Sigmoid colon (tissue), 7 donors: ENCODE results near the gene ELP4. TPM values are rescaled to one million over a fixed set of nuclear protein-coding genes. Genes with fewer than 3 reads are reported as not detected.

Source experiments
- DNase-seq: peaks from one replicate; pipeline ENCODE4 v3.0.0-alpha.2; 2019
- H3K27ac ChIP-seq, 4 donors: fragments of 200-600 bp; sonication (generic); one replicate each; pipeline ENCODE4 v1.5.1; 2016 to 2019; ENCODE audit warnings: mild to moderate bottlenecking in 1 of 4
- H3K27me3 ChIP-seq, 3 donors: fragments of 200-600 bp; sonication (generic); one replicate each; pipeline ENCODE4 v1.5.1; 2019; ENCODE audit warnings: mild to moderate bottlenecking in 1 of 3
- H3K36me3 ChIP-seq, 4 donors: fragments of 200-600 bp; sonication (generic); one replicate each; pipeline ENCODE4 v1.5.1; 2016 to 2019
- H3K4me1 ChIP-seq, 4 donors: fragments of 200-600 bp; sonication (generic); one replicate each; pipeline ENCODE4 v1.5.1; 2017 to 2019
- H3K4me3 ChIP-seq, 4 donors: fragments of 200-600 bp; sonication (generic); one replicate each; pipeline ENCODE4 v1.5.1; 2017 to 2019; ENCODE audit warnings: mild to moderate bottlenecking in 2 of 4, moderate library complexity in 1 of 4
- H3K9me3 ChIP-seq, 4 donors: fragments of 200-600 bp in 3 of 4; sonication (generic) in 3 of 4; one replicate each; pipeline versions ENCODE4 v1.5.1 to v1.6.1; 2013 to 2019
- EP300 ChIP-seq, 4 donors: sonication (generic); formaldehyde crosslinking; IDR thresholded peaks; one replicate each; pipeline ENCODE4 v1.6.1; 2017; ENCODE audit warnings: antibody characterized with exemption in 4 of 4
- POLR2A ChIP-seq, 2 donors: fragments of 450-650 bp; IDR thresholded peaks; one replicate each; pipeline ENCODE4 v1.6.1; 2016; ENCODE audit warnings: antibody characterized with exemption in 2 of 2, mild to moderate bottlenecking in 2 of 2, moderate library complexity in 2 of 2
- POLR2AphosphoS5 ChIP-seq, 4 donors: sonication (generic); formaldehyde crosslinking; IDR thresholded peaks; one replicate each; pipeline ENCODE4 v1.6.1; 2017; ENCODE audit warnings: antibody characterized with exemption in 4 of 4
- WGBS, 2 donors: extraction: QIAGEN DNeasy Blood & Tissue Kit; methylation state at CpG; one replicate each; pipeline ENCODE4 v1.1.7; 2013; 5-methylcytosine and 5-hydroxymethylcytosine counted together
- intact Hi-C: fragments of 100-400 bp; cut with DNase I; formaldehyde crosslinking; loops from one replicate; pipeline ENCODE4 v1.15.1; 2023
- polyA plus RNA-seq, 3 donors: library from polyadenylated mRNA; stranded (reverse); fragments of 200-250 nt; gene quantifications; one replicate each; pipeline ENCODE4 v1.2.3, GENCODE V29; 2013
- total RNA-seq, 4 donors: library from RNA; depleted of rRNA; stranded (reverse); fragments of >200 nt; gene quantifications; one replicate each; pipeline ENCODE4 v1.1.0, GENCODE V29; 2016
- TF ChIP-seq, protein P1 (sequence below), 4 experiments: fragments of 450-650 bp in 3 of 4; fragments of 200-600 bp in 1 of 4; IDR thresholded peaks; one replicate each; pipeline ENCODE4 v1.5.1; 2016 to 2019; ENCODE audit warnings: antibody characterized with exemption in 4 of 4, mild to moderate bottlenecking in 3 of 4, moderate library complexity in 2 of 4
- donor health status: healthy with polysubstance abuse.
- donor health status: Bipolar disorder and iron deficiency.
- donor health status: healthy.

Gene ELP4
- total and polyA plus RNA-seq, 7 donors: 9.0 to 32.7 (median 18.5) TPM

DNA sequence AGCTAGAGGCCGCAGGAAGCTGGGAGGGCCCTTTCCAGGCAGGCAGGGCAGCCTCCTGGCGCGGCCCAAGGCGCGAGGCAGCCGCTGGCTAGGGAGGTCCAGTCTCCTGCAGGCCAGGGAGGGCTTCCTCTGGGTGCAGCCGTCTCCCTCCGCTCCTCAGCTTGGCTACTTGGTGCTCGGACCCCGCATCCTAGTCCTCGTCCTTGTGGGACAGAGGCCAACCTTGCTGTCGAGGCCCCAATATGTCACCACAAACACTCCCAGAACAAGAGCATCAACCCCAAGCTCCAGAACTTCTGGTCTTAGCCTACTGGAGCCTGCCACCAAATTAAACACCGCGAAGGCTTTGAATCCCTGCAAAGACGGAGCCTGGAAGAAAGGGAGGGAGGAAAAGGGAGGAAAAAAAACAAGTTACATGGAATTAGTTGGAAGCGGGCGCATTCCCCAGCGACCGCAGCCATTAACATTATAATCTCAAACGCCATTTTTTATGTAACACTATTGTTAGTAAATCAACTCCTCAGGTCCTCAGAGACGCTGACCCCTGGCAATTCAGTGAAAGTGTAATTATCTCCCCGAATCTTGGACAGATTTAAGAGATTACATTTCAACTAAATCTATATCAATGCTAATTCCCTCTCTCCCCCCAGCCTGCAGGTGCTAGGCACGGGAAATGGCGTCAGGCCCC, 314.2 kb downstream of the ELP4 start:
- H3K4me1 ChIP-seq: peaks cover 0 to 27% (median 23%) of the 10 kb centered on the region in 4 donors
- H3K36me3 ChIP-seq: no peaks in the 10 kb centered on the region
- H3K9me3 ChIP-seq: no peaks in the 10 kb centered on the region
- TF ChIP-seq, protein P1, sequence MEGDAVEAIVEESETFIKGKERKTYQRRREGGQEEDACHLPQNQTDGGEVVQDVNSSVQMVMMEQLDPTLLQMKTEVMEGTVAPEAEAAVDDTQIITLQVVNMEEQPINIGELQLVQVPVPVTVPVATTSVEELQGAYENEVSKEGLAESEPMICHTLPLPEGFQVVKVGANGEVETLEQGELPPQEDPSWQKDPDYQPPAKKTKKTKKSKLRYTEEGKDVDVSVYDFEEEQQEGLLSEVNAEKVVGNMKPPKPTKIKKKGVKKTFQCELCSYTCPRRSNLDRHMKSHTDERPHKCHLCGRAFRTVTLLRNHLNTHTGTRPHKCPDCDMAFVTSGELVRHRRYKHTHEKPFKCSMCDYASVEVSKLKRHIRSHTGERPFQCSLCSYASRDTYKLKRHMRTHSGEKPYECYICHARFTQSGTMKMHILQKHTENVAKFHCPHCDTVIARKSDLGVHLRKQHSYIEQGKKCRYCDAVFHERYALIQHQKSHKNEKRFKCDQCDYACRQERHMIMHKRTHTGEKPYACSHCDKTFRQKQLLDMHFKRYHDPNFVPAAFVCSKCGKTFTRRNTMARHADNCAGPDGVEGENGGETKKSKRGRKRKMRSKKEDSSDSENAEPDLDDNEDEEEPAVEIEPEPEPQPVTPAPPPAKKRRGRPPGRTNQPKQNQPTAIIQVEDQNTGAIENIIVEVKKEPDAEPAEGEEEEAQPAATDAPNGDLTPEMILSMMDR (IDR thresholded peaks at IDR 0.05): no peak
- TF ChIP-seq EP300 (IDR thresholded peaks at IDR 0.05) (no peak), POLR2A (IDR thresholded peaks at IDR 0.05) (no peak), POLR2AphosphoS5 (IDR thresholded peaks at IDR 0.05) (no peak)
- no peak for DNase-seq
- H3K4me3 ChIP-seq: no peak overlapping the region
- peaks cover 83 to 100% (median 100%) of the 10 kb centered on the region in 3 donors for H3K27me3 ChIP-seq
- no peak overlapping the region for H3K27ac ChIP-seq
- intact Hi-C loops: no loop called here
- 11 to 22% methylated on average over 24 of the region's 24 CpGs for WGBS, 2 donors

DNA sequence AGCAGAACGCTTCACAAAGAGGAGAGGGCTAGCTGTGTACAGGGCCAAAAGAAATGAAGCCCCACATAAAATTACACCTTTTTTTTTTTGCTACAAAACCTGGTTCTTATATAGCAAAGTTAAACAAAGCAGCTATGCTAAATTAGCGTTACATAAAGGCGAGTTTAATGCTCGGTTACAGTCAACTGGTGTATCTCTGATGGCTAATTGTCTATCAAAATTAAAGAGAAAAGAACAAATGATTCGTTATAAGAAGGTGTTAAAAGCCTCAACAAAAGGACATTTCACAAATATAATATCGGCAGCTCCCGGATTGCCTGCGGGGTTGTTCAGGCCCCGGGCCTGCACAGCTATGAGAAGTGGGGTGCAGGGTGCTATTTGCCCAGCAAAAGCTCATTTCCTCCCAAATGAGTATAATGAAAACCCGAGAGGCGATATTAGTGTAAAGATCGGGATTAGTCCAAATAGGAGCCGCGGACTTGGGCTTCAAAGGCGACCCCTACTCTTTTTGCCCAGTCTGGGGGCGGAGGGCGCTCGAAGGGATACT, 314.8 kb downstream of the ELP4 start:
- intact Hi-C loops: no loop called here
- Histone ChIP-seq H3K4me1 (peaks cover 0 to 27% (median 23%) of the 10 kb centered on the region in 4 donors), H3K27me3 (peaks cover 83 to 100% (median 100%) of the 10 kb centered on the region in 3 donors)

DNA sequence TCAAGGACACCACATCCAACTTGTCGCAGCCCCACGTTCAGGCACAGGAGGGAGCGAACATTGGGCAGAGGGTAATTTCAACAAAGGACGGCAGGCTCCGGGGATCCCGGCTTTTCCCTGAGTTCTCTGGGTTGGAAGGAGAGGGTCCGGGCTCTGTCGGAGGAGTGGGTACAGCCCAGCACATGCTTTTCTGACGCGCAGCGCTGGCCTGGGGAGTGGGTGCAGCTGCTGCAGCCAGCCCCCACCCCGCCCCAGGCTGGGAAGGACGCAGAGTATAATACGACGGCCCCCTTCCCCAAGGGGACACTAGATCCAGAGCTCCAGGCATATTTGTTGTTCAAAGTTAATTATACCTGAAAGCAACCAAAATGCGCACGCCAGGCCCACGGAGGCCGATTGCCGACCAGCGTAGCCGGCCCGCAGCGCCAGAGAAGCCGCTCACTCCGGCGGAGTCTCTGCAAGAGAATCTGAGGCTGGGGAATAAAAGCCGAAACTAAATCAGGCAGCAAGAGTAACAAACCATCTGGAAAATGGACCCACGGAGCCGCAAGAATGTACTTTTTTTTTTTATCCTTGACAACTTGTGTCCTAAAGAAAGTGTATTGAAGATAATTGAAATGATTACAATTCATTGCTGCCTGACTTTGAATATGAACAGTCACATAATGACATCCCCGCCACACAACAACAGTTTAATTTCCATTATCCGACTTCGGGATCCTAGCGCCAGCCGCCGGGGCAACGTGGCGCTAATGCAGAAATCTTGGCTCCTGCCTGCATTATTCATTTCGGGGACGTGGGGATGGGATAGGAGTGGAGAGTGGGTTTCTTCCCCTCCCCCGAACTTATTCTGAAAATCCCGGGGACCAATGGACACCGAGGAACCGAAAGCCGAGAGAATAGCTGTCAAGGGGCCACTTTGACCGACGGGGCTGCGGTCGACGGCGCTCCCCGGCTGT, 315.6 kb downstream of the ELP4 start:
- Histone ChIP-seq H3K27me3 (peaks cover 77 to 100% (median 99%) of the 10 kb centered on the region in 3 donors), H3K4me1 (peaks cover 0 to 27% (median 23%) of the 10 kb centered on the region in 4 donors), H3K36me3 (no peaks in the 10 kb centered on the region), H3K9me3 (no peaks in the 10 kb centered on the region), H3K4me3 (no peak overlapping the region), H3K27ac (no peak overlapping the region)
- TF ChIP-seq EP300 (IDR thresholded peaks at IDR 0.05): no peak
- DNase-seq: no peak
- WGBS, 2 donors: 10 to 20% methylated on average over 52 of the region's 52 CpGs
- intact Hi-C loops: no loop called here

More for the DNA sequence above, 314.8 kb downstream of the ELP4 start:
- no peaks in the 10 kb centered on the region for H3K36me3 ChIP-seq
- TF ChIP-seq POLR2A (IDR thresholded peaks at IDR 0.05) (no peak), POLR2AphosphoS5 (IDR thresholded peaks at IDR 0.05) (no peak), EP300 (IDR thresholded peaks at IDR 0.05) (no peak)
- TF ChIP-seq, protein P1 (IDR thresholded peaks at IDR 0.05): no peak
- 10 to 14% methylated on average over 18 of the region's 18 CpGs for WGBS, 2 donors
- no peak for DNase-seq
- no peaks in the 10 kb centered on the region for H3K9me3 ChIP-seq
- H3K27ac ChIP-seq: no peak overlapping the region
- no peak overlapping the region for H3K4me3 ChIP-seq

DNA sequence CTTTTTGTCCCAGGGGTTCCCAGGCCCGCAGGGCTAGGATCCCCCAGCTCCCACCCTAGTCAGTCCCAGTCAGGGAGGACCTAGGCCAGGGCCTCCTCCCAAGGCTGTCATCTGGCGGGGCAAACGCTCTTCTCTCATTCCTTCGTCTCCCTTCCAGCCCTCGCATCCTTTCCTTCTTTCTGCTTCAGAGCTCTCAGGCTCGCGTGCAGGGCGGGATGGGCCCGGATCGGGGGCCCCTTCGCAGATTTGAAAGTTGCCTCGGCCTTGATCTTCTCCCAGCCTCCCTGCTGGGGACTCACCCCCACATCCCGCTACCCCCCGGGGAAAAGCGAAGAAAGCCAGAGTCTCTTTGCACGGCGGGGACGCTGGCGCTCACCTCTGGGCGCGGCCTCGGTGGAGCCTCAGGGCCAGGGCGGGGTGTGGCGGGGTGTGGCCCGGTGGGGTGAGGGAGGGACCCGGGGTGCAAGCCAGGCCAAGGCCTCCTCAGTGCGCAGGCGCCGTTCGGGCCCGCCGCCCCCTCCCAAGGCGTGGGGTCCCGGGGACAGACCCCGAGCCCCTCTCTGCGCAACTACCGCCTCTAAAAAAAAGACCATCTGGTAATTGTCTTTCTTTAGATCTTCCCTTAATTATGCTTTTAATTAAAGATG, 316.4 kb downstream of the ELP4 start:
- TF ChIP-seq POLR2AphosphoS5 (IDR thresholded peaks at IDR 0.05) (no peak), POLR2A (IDR thresholded peaks at IDR 0.05) (no peak), EP300 (IDR thresholded peaks at IDR 0.05) (no peak)
- TF ChIP-seq, protein P1 (IDR thresholded peaks at IDR 0.05): no peak
- Histone ChIP-seq H3K27ac (no peak overlapping the region), H3K4me1 (peaks cover 0 to 27% (median 23%) of the 10 kb centered on the region in 4 donors), H3K27me3 (peaks cover 69 to 100% (median 94%) of the 10 kb centered on the region in 3 donors), H3K9me3 (no peaks in the 10 kb centered on the region), H3K4me3 (no peak overlapping the region), H3K36me3 (no peaks in the 10 kb centered on the region)
- intact Hi-C loops: no loop called here
- no peak for DNase-seq
- WGBS, 2 donors: 4 to 7% methylated on average over 37 of the region's 37 CpGs
